H1 (cell line): ENCODE results near the gene FCAMR. TPM values are rescaled to one million over a fixed set of nuclear protein-coding genes. Genes with fewer than 3 reads are reported as not detected.

Experiments used
- CTCF ChIA-PET: fragments of 300-600 bp; sonication (Branson Sonifier 250); formaldehyde crosslinking; loops from one replicate; lab custom pipeline; 2021; ENCODE audit not compliant: partially characterized antibody; lab: Charles Lee
- POLR2A ChIA-PET: fragments of 300-600 bp; sonication (Branson Sonifier 250); formaldehyde crosslinking; loops from one replicate; lab custom pipeline; 2021; ENCODE audit warnings: inconsistent platforms; ENCODE audit not compliant: partially characterized antibody; lab: Charles Lee
- DNase-seq, 2 experiments: peaks; one replicate each; pipeline versions ENCODE4 v3.0.0 to v3.0.0-alpha.2; 2010 to 2022; ENCODE audit warnings: low spot score in 2 of 2, low read depth in 1 of 2, mixed read lengths in 1 of 2
- FAIRE-seq: peaks from 2 replicates; lab custom pipeline; 2011; peaks lifted over from hg19 to GRCh38; lab: Jason Lieb, UNC
- H2AFZ ChIP-seq: 2 replicates; pipeline ENCODE4 v1.8.1; 2012; ENCODE audit warnings: low read length, inconsistent platforms
- H2AK5ac ChIP-seq: 2 replicates; pipeline ENCODE4 v1.6.1; 2013; ENCODE audit warnings: low read depth, low read length
- H2BK120ac ChIP-seq: replicated peaks from 2 replicates; pipeline ENCODE3; 2013; ENCODE audit warnings: low read depth, low read length, inconsistent platforms
- H2BK12ac ChIP-seq: 2 replicates; pipeline ENCODE4 v1.6.1; 2013; ENCODE audit warnings: low read depth, low read length
- H2BK15ac ChIP-seq: 2 replicates; pipeline ENCODE4 v1.6.1; 2013; ENCODE audit warnings: low read length
- H2BK20ac ChIP-seq: 2 replicates; pipeline ENCODE4 v1.6.1; 2013; ENCODE audit warnings: low read length
- H2BK5ac ChIP-seq: 2 replicates; pipeline ENCODE4 v1.6.1; 2013; ENCODE audit warnings: low read depth, low read length
- H3K14ac ChIP-seq: 2 replicates; pipeline ENCODE4 v1.6.1; 2013; ENCODE audit warnings: inconsistent platforms; ENCODE audit not compliant: insufficient read length
- H3K18ac ChIP-seq: 2 replicates; pipeline ENCODE4 v1.6.1; 2013; ENCODE audit warnings: low read length; ENCODE audit errors: extremely low read depth
- H3K23ac ChIP-seq: 2 replicates; pipeline ENCODE4 v1.6.1; 2013; ENCODE audit warnings: inconsistent platforms; ENCODE audit not compliant: insufficient read length
- H3K23me2 ChIP-seq: 2 replicates; pipeline ENCODE4 v1.6.1; 2013; ENCODE audit warnings: low read depth, low read length
- H3K27ac ChIP-seq: 2 replicates; pipeline ENCODE4 v1.6.1; 2011; ENCODE audit warnings: low read depth, low read length, inconsistent platforms
- H3K27me3 ChIP-seq, 4 experiments: replicated peaks in 1 of 4; 1 replicate in 1 of 4; 2 replicates in 3 of 4; pipeline versions ENCODE4 v1.6.1 to v1.8.1; 2011 to 2013; ENCODE audit warnings: low read length in 3 of 4, mild to moderate bottlenecking in 3 of 4, inconsistent platforms in 2 of 4, mixed read lengths in 2 of 4, moderate library complexity in 1 of 4; ENCODE audit not compliant: control insufficient read depth in 3 of 4, insufficient read depth in 3 of 4; ENCODE audit errors: extremely low read depth in 1 of 4
- H3K36me3 ChIP-seq, 4 experiments: 2 replicates each; pipeline versions ENCODE4 v1.6.1 to v1.8.1; 2011 to 2013; ENCODE audit warnings: mild to moderate bottlenecking in 4 of 4, low read length in 3 of 4, moderate library complexity in 2 of 4, control low read depth in 1 of 4, inconsistent platforms in 1 of 4; ENCODE audit not compliant: insufficient read depth in 4 of 4, control insufficient read depth in 2 of 4
- H3K4ac ChIP-seq: replicated peaks from 2 replicates; pipeline ENCODE3; 2013; ENCODE audit warnings: low read length, low read depth, mixed read lengths, inconsistent platforms; ENCODE audit not compliant: insufficient read length
- H3K4me1 ChIP-seq, 4 experiments: replicated peaks in 1 of 4; 1 replicate in 1 of 4; 2 replicates in 3 of 4; pipeline versions ENCODE4 v1.6.1 to v1.8.1; 2011 to 2013; ENCODE audit warnings: low read length in 3 of 4, inconsistent platforms in 2 of 4, mixed read lengths in 1 of 4; ENCODE audit not compliant: insufficient read depth in 4 of 4, control insufficient read depth in 3 of 4
- H3K4me2 ChIP-seq, 2 experiments: 2 replicates each; pipeline versions ENCODE4 v1.6.1 to v1.8.1; 2011 to 2013; ENCODE audit warnings: low read depth in 2 of 2, low read length in 2 of 2, control low read depth in 1 of 2, inconsistent platforms in 1 of 2, mild to moderate bottlenecking in 1 of 2; ENCODE audit not compliant: insufficient read depth in 1 of 2
- H3K4me3 ChIP-seq, 4 experiments: fragments of 200-600, 300-600 bp in 1 of 4; sonication (generic), shearing (Covaris generic), sonication (Bioruptor Twin) in 1 of 4; 2 replicates each; pipeline versions ENCODE4 v1.5.1 to v1.8.1; 2011 to 2016; ENCODE audit warnings: low read length in 4 of 4, low read depth in 3 of 4, control low read depth in 2 of 4, inconsistent platforms in 2 of 4, mild to moderate bottlenecking in 2 of 4, mixed read lengths in 1 of 4, moderate library complexity in 1 of 4; ENCODE audit not compliant: insufficient read depth in 2 of 4; ENCODE audit errors: extremely low read depth in 1 of 4
- H3K56ac ChIP-seq: replicated peaks from 2 replicates; pipeline ENCODE3; 2013; ENCODE audit warnings: low read depth, mild to moderate bottlenecking, mixed read lengths, low read length, inconsistent platforms; ENCODE audit not compliant: insufficient read length
- H3K79me1 ChIP-seq: 2 replicates; pipeline ENCODE4 v1.6.1; 2013; ENCODE audit warnings: low read depth, low read length, control low read depth
- H3K79me2 ChIP-seq, 2 experiments: 2 replicates each; pipeline versions ENCODE4 v1.6.1 to v1.8.1; 2012 to 2013; ENCODE audit warnings: low read length in 2 of 2, mild to moderate bottlenecking in 2 of 2, inconsistent platforms in 1 of 2; ENCODE audit not compliant: insufficient read depth in 2 of 2, control insufficient read depth in 1 of 2
- H3K9ac ChIP-seq, 4 experiments: replicated peaks in 1 of 4; 1 replicate in 1 of 4; 2 replicates in 3 of 4; pipeline versions ENCODE4 v1.6.1 to v1.8.1; 2011 to 2013; ENCODE audit warnings: low read depth in 3 of 4, low read length in 3 of 4, control low read depth in 2 of 4, mild to moderate bottlenecking in 2 of 4, moderate library complexity in 2 of 4, inconsistent platforms in 1 of 4; ENCODE audit errors: extremely low read depth in 1 of 4
- H3K9me3 ChIP-seq, 2 experiments: 2 replicates each; pipeline versions ENCODE4 v1.6.1 to v1.8.1; 2012 to 2013; ENCODE audit warnings: mild to moderate bottlenecking in 2 of 2, moderate library complexity in 2 of 2, control low read depth in 1 of 2, inconsistent platforms in 1 of 2, low read depth in 1 of 2, low read length in 1 of 2, mixed read lengths in 1 of 2; ENCODE audit not compliant: insufficient read depth in 2 of 2
- H4K20me1 ChIP-seq, 2 experiments: replicated peaks in 1 of 2; 2 replicates each; pipeline versions ENCODE3 to v1.8.1; 2011 to 2013; ENCODE audit warnings: inconsistent platforms in 2 of 2, low read length in 2 of 2, mild to moderate bottlenecking in 1 of 2; ENCODE audit not compliant: insufficient read depth in 2 of 2, control insufficient read depth in 1 of 2
- H4K5ac ChIP-seq: 2 replicates; pipeline ENCODE4 v1.6.1; 2013; ENCODE audit warnings: low read length, low read depth, mixed read lengths, inconsistent platforms; ENCODE audit not compliant: insufficient read length
- H4K8ac ChIP-seq: 2 replicates; pipeline ENCODE4 v1.8.0; 2013; ENCODE audit warnings: mild to moderate bottlenecking, moderate library complexity, low read length, inconsistent platforms; ENCODE audit not compliant: insufficient read depth; ENCODE audit errors: extremely low read depth
- H4K91ac ChIP-seq: replicated peaks from 2 replicates; pipeline ENCODE3; 2013; ENCODE audit warnings: low read length, mixed read lengths, inconsistent platforms; ENCODE audit not compliant: insufficient read length
- ASH2L ChIP-seq: fragments of 200-600, 300-600 bp; sonication (generic); IDR thresholded peaks from one replicate; pipeline ENCODE4 v1.7.1; 2017; ENCODE audit warnings: low read length
- CTBP2 ChIP-seq: IDR thresholded peaks from 2 replicates; pipeline ENCODE4 v1.7.0; 2011; ENCODE audit warnings: borderline replicate concordance, mild to moderate bottlenecking, moderate library complexity, mixed read lengths, low read length; ENCODE audit not compliant: insufficient read depth, insufficient read length
- CTCF ChIP-seq, 3 experiments: IDR thresholded peaks; 1 replicate in 2 of 3; 2 replicates in 1 of 3; pipeline versions ENCODE4 v1.5.1 to v1.6.1; 2011; ENCODE audit warnings: low read length in 3 of 3, mild to moderate bottlenecking in 3 of 3, inconsistent platforms in 2 of 3, low read depth in 1 of 3, moderate library complexity in 1 of 3; ENCODE audit not compliant: insufficient read depth in 1 of 3; ENCODE audit errors: control extremely low read depth in 1 of 3
- GTF2F1 ChIP-seq: IDR thresholded peaks from 2 replicates; pipeline ENCODE4 v1.6.1; 2012; ENCODE audit warnings: low read depth, low read length, improper control_type of control experiment, borderline replicate concordance
- JUN ChIP-seq: IDR thresholded peaks from 2 replicates; pipeline ENCODE4 v1.6.1; 2011; ENCODE audit warnings: low read depth, mild to moderate bottlenecking, improper control_type of control experiment, low read length
- RNF2 ChIP-seq: fragments of 200-900, 300-1000 bp; sonication (generic); IDR thresholded peaks from 2 replicates; pipeline ENCODE4 v1.7.1; 2016; ENCODE audit warnings: borderline replicate concordance, low read depth, mild to moderate bottlenecking, antibody characterized with exemption, low read length; ENCODE audit not compliant: poor library complexity, severe bottlenecking; ENCODE audit errors: missing control alignments
- SIN3A ChIP-seq, 2 experiments: IDR thresholded peaks in 1 of 2; conservative IDR thresholded peaks in 1 of 2; 2 replicates each; pipeline ENCODE4 v1.6.1; 2011 to 2012; ENCODE audit warnings: low read length in 2 of 2, improper control_type of control experiment in 1 of 2, low read depth in 1 of 2, mild to moderate bottlenecking in 1 of 2
- SP4 ChIP-seq: IDR thresholded peaks from 2 replicates; pipeline ENCODE4 v1.6.1; 2012; ENCODE audit warnings: low read length, inconsistent platforms
- TAF7 ChIP-seq: optimal IDR thresholded peaks from 2 replicates; pipeline ENCODE3; 2011; ENCODE audit warnings: low read depth, mild to moderate bottlenecking, inconsistent platforms, low read length, moderate library complexity, borderline replicate concordance
- WGBS, 2 experiments: shearing (Covaris generic) in 1 of 2; methylation state at CpG; one replicate each; pipeline versions ENCODE4 v1.1.6 to v1.1.7; 2013 to 2015; ENCODE audit warnings: low lambda C conversion rate in 2 of 2, mixed read lengths in 2 of 2, inconsistent platforms in 1 of 2, low coverage in 1 of 2, missing lambda C conversion rate in 1 of 2; ENCODE audit not compliant: insufficient replicate concordance in 2 of 2, insufficient coverage in 1 of 2, insufficient read length in 1 of 2; ENCODE audit errors: extremely low coverage in 1 of 2, missing lambda C conversion rate in 1 of 2; 5-methylcytosine and 5-hydroxymethylcytosine counted together
- polyA plus RNA-seq, 7 experiments: library from polyadenylated mRNA; depleted of rRNA in 3 of 7; stranded (reverse) in 5 of 7; unstranded in 2 of 7; fragments of >200 nt in 5 of 7; fragments of 200-250 nt in 2 of 7; gene quantifications; 1 replicate in 5 of 7; 2 replicates in 1 of 7; 4 replicates in 1 of 7; pipeline versions ENCODE4 v1.2.1 to v1.2.3, GENCODE V29; 2011 to 2013; ENCODE audit warnings: missing spikeins in 2 of 7, mixed read lengths in 2 of 7
- total RNA-seq: library from RNA; stranded (reverse); fragmentation: NEBNext Ultra II Directional; extraction: Animal tissue kit (Norgen Biotek cat#: 25700); gene quantifications from 2 replicates; pipeline ENCODE4 v1.2.1, GENCODE V29; 2021

FCAMR gene
- total and polyA plus RNA-seq, 2 of the 8 experiments (the other 6 are each of a cell fraction or from before 2014, with no cell fraction given), result not detected

GRCh38 chr1:206937425-206937824 is 32.8 kb downstream of the FCAMR start:
- FAIRE-seq (no peak), DNase-seq (no peak)
- Histone ChIP-seq H3K9me3 (no peaks in the 10 kb centered on the region), H2BK5ac (no peak overlapping the region), H3K4me2 (no peak overlapping the region), H3K9ac (no peak overlapping the region), H2AFZ (no peak overlapping the region), H4K8ac (no peak overlapping the region), H4K5ac (no peak overlapping the region), H3K4ac (no peak overlapping the region), H3K18ac (no peak overlapping the region), H3K23me2 (no peaks in the 10 kb centered on the region), H3K4me3 (no peak overlapping the region), H3K23ac (no peak overlapping the region), H4K20me1 (no peaks in the 10 kb centered on the region), H3K4me1 (no peaks in the 10 kb centered on the region), H2BK15ac (no peak overlapping the region), H4K91ac (no peak overlapping the region), H3K79me1 (no peaks in the 10 kb centered on the region), H2BK12ac (no peak overlapping the region), H3K79me2 (no peaks in the 10 kb centered on the region), H2BK20ac (no peak overlapping the region), H3K27ac (no peak overlapping the region), H2BK120ac (no peak overlapping the region), H3K56ac (no peak overlapping the region), H3K14ac (no peak overlapping the region), H2AK5ac (no peak overlapping the region), H3K36me3 (no peaks in the 10 kb centered on the region), H3K27me3 (no peaks in the 10 kb centered on the region)
- TF ChIP-seq RNF2, result no peak
- TF ChIP-seq CTBP2, result no peak
- no peak for TF ChIP-seq GTF2F1
- no peak for TF ChIP-seq ASH2L
- no peak for TF ChIP-seq JUN
- no peak for TF ChIP-seq TAF7
- TF ChIP-seq SP4, result no peak
- no peak for TF ChIP-seq CTCF (IDR thresholded peaks at IDR 0.05; ENCODE audit: control extremely low read depth in 1 of 3, insufficient read depth in 1 of 3, low read depth in 1 of 3, low read length in 3 of 3)
- no peak for TF ChIP-seq SIN3A (conservative IDR thresholded peaks at IDR 0.05 in 1 of 2, IDR thresholded peaks at IDR 0.05 in 1 of 2; ENCODE audit: low read depth in 1 of 2, low read length in 2 of 2)
- 96% methylated on average over 6 of the region's 6 CpGs; no CpG with 5 or more reads in 1 of the 2 experiments for WGBS, 2 experiments
- ChIA-PET CTCF (interaction anchor here (0.7 to 13.8 kb wide), 11 partner anchors 9 to 138 kb away, joined by 3 to 226 read pairs (median 13); partner anchors contain the start of genes FCMR and PIGR), POLR2A (no interaction called here)
